Keratinocyte (primary cell): Measurements from ENCODE around the gene CIT.

Source experiments
- CTCF ChIP-seq, 3 experiments: IDR thresholded peaks in 1 of 3; conservative IDR thresholded peaks in 1 of 3; optimal IDR thresholded peaks in 1 of 3; 2 replicates in 2 of 3; 3 replicates in 1 of 3; pipeline versions ENCODE3 to v1.5.1; 2011; ENCODE audit warnings: low read length in 3 of 3, mild to moderate bottlenecking in 3 of 3, moderate library complexity in 2 of 3, control low read depth in 1 of 3, inconsistent platforms in 1 of 3; ENCODE audit not compliant: insufficient read depth in 2 of 3; ENCODE audit errors: extremely low read depth in 1 of 3
- EZH2 ChIP-seq: IDR thresholded peaks from one replicate; pipeline ENCODE4 v1.6.1; 2012; ENCODE audit warnings: inconsistent platforms, mild to moderate bottlenecking, low read length, moderate library complexity

GRCh38 chr12:119825262-119825661, 51.9 kb downstream of the CIT start:
- TF ChIP-seq EZH2: no peak
- TF ChIP-seq CTCF (optimal IDR thresholded peaks at IDR 0.05 in 1 of 3, IDR thresholded peaks at IDR 0.05 in 1 of 3, conservative IDR thresholded peaks at IDR 0.05 in 1 of 3; ENCODE audit: extremely low read depth in 1 of 3, insufficient read depth in 2 of 3, low read length in 3 of 3): no peak
